GM18861 (cell line): ENCODE results near the gene CER1.

Experiments
- ATAC-seq: cut with Tn5 transposase; IDR thresholded peaks from one replicate; pipeline ENCODE4 v1.9.1; 2021; ENCODE audit not compliant: unreplicated experiment

CER1 gene

DNA sequence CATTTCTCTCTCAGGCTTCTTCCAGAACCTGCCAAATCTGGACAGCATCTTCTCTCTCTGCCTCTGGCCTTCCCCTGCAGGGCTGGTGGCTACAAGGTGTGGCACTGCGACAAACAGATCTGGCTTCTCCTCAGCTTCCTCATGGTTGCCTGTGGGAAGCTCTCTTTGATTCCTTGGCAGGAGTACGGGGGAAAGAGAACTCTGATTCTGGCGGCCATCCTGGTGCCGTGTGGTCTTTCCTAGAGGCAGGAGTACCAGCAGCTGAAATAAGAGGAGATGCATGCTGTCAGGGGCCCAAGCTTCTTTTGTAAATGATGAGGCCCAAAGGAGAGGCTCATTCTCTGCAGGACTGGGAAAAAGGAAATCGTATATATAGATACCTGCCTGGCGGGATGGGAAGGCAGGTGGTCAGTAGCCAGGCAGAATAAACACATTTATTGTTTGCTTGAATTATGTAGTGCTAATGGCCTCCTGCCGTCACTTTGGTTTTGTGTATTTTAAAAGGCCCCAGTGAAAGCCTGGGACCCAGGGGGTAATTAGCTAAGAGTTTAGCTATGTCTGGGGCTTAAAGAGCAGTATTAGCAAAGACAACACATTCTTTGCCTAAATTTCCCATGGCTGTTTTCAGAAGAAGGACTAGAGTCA, at the start of gene CER1:
Gene CER1 (minus strand): TSS at position 343 of the 645 bp plus-strand sequence. CDS start 61 bp downstream, at position 282.
- no peak for ATAC-seq

DNA sequence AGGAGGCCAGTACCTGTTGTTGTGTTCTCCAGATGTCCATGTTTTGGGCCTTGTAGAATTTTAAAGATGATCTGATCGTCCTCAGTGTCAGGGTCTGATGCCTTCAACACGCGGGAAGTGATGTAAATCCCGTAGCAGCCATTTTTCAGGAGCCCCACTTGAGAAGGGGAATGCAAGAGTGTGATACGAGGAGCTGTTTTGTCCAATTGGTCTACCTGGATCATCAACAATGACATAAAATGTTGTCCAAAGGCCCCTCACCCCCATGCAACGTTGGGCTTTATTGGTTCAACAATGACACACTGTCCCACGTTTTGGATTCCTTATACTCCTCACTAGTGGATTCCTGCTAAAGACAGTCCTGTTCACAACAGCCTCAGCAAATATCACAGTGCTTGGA, 48.1 kb upstream of the CER1 start:
- no peak for ATAC-seq

DNA sequence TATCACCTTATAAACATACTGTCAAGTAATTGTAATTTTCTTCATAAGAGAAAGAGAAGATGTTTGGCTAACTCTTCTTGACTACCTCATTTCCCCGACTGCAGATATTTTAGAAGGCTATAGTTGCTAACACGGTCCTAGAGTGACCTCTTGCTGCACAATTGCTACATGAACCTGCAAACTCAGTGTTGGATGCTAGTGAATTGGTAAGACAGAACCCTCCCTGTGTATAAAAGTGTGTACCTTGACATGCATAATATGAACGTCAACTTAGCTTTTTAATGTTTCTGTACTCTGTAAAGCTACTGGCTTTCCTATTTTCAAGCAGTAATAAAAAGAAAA, 46.7 kb upstream of the CER1 start:
- ATAC-seq, result no peak

DNA sequence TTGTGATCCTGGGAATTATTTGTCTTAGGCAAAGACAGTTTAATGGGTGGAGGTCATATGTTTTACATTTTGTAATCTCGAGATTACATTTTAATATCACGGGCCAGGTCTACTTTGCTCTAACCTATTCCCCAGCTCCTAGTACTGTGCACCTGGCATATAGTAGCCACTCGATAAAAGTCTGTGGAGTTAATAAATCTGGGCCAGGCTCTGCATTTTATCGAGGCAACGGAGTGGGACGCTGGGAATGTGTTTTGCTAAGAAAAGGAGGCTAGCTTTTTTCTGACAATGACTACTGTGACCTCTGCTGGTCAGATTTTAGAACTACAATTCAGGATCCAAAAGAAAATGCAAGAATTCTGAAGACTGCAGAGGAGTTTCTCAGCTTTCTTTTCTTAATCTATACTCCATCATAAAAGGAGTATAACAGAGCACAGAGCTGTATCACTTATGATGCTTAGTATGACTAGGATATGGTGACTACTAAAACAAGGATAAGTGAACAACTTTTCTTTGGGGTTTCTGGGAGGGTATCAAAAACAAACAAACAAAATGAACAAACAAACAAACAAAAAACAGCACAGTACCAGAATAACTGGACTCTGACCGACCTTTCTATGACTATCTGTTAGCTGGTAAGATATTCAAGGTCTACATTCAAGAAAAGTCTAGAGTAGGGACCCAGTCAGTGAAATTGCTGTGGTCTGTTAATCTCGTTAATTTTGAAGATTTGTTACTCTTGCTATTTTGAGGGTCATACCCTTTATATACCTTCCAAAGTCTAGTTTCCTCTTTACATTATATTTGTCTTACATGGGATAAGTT, 46.1 kb upstream of the CER1 start:
- no peak for ATAC-seq

GRCh38 chr9:14766299-14766698, 43.8 kb upstream of the CER1 start:
- ATAC-seq, result no peak

DNA sequence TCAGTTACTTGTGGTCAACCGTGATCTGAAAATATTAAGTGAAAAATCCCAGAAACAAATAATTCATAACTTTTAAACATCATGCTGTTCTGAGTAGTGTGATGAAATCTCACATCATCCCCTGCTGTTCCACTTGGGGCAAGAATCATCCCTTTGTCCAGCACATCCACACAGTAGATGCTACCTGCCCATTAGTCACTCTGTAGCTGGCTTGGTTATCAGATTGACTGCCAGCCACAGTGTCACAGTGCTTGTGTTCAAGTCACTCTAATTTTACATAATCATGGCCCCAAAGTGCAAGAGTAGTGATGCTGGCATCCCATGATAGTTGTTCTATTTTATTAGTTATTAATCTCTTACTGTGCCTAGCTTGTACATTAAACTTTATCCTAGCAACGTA, 39.1 kb upstream of the CER1 start:
- no peak for ATAC-seq

- ATAC-seq, result no peak
Observed at GRCh38 chr9:14760060-14760459, 37.5 kb upstream of the CER1 start.

- no peak for ATAC-seq
Observed at GRCh38 chr9:14756291-14756690, 33.8 kb upstream of the CER1 start.

DNA sequence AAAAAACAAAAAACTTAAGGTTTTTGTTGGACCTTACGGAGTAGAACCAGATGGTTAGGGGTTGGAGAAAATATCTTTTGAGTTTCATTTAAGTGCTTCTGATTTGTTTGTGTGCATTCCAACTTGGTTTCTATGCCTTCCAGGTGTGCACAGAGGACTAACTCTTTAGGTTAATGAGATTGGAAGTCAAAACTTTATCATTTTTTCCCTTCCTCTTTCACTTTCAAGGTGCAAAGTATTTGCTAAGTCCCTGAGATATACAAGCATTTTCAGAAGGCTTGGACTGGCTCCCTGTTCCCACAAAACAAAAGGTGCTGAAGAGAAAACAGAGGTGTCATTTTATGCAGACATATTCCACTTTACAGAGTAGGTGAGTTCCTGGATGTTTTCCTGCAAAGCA, 30.3 kb upstream of the CER1 start:
- no peak for ATAC-seq

- ATAC-seq, result no peak
Observed at GRCh38 chr9:14752271-14752670, 29.7 kb upstream of the CER1 start.

GRCh38 chr9:14750821-14751220, 28.3 kb upstream of the CER1 start:
- ATAC-seq, result no peak

GRCh38 chr9:14749741-14750211, 27.2 kb upstream of the CER1 start:
- ATAC-seq, result no peak

- ATAC-seq, result no peak
Observed at GRCh38 chr9:14748373-14748772, 25.8 kb upstream of the CER1 start.

DNA sequence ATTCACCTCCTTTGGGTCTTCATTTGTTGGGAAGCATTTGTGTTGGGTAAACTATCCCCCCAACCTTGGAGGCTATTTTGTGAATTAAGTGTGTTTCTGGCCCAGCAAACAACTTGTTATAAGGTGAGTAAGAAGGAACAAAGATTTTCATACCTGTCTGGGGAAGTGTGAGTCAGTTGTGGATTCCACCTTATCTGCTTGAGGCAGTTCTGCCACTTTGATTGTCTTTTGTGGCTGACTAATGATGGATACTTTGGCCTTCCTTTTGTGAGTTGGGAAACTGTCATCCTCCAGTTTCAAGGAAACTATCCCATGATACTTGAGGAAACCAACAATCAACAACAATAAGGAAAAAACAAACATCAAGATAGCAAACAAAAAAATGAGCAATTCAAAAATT, 24.6 kb upstream of the CER1 start:
- ATAC-seq, result no peak

- no peak for ATAC-seq
Observed at GRCh38 chr9:14746626-14747025, 24.1 kb upstream of the CER1 start.

DNA sequence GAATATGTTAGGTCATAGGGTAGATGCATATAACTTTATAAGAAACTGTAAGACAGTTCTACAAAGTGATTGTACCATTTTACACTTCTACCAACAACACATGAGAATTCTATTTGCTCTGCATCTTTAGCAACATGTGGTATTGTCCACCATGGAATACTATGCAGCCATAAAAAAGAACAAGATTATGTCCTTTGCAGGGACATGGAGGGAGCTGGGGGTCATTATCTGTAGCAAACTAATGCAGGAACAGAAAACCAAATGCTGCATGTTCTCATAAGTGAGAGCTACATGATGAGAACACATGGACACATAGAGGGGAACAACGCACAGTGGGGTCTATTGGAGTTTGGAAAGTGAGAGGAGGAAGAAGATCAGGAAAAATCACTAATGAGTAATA, 22.2 kb upstream of the CER1 start:
- no peak for ATAC-seq

- ATAC-seq, result peak; percentile 98
Observed at GRCh38 chr9:14741369-14741768, 18.8 kb upstream of the CER1 start.

DNA sequence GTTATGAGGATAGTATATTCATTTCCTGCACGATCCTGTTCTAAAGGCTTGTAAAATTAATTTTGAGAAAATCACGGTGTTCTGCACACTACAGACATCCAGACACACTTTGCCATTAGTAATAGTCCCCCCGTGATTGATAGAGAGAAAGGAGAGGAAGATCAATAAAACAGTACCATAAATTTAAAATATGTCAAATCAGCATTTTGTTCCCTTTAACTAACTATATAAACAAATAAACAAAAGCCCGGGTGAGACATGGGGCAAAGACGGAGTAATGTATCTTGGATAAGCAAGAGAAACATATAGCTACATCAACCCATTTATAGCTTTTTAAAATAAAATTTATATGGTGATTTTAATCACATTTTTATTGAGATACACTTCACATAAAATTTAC, 10.6 kb upstream of the CER1 start:
- no peak for ATAC-seq

- ATAC-seq, result no peak
Observed at GRCh38 chr9:14731294-14731981, 8.9 kb upstream of the CER1 start.

GRCh38 chr9:14730461-14730898, 7.9 kb upstream of the CER1 start:
- ATAC-seq, result no peak

GRCh38 chr9:14723301-14723700, 768 bp upstream of the CER1 start:
- ATAC-seq, result no peak
